Activated CD4-positive, alpha-beta T cell treated with anti-CD3 and anti-CD28 coated beads, Interleukin-2, Interleukin-4, amounts not matched to agents 100 ng/mL and 50 ng/mL, durations not matched to agents 16 hours and 8 hours (primary cell): Measurements from ENCODE around the gene TRDN.

Source experiments
- DNase-seq: peaks from one replicate; pipeline ENCODE4 v3.0.0-alpha.2; 2020; ENCODE audit warnings: low spot score

Gene TRDN, protein sequence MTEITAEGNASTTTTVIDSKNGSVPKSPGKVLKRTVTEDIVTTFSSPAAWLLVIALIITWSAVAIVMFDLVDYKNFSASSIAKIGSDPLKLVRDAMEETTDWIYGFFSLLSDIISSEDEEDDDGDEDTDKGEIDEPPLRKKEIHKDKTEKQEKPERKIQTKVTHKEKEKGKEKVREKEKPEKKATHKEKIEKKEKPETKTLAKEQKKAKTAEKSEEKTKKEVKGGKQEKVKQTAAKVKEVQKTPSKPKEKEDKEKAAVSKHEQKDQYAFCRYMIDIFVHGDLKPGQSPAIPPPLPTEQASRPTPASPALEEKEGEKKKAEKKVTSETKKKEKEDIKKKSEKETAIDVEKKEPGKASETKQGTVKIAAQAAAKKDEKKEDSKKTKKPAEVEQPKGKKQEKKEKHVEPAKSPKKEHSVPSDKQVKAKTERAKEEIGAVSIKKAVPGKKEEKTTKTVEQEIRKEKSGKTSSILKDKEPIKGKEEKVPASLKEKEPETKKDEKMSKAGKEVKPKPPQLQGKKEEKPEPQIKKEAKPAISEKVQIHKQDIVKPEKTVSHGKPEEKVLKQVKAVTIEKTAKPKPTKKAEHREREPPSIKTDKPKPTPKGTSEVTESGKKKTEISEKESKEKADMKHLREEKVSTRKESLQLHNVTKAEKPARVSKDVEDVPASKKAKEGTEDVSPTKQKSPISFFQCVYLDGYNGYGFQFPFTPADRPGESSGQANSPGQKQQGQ

DNA sequence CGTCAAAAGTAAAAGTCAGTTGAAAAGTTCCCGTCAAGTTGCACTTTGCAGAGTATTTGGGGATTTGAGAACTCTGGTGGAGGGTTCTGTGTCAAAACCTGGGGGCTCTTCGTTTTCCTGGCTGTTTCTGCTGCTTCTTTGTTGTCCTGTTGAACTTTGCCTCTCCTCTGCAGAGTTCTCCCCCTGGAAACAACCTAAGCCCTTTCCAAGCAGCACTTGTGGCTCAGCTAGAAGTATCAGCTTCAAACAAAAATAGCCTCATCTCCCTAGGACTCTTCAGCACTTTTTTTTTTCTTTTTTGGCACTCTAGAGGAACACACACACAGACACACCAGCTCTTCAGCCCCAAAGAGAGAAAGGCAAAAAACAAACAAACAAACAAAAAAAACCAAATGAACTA, at the start of gene TRDN:
TSS of gene TRDN (minus strand) at position 169 of the 400 bp plus-strand sequence. CDS start 175 bp downstream, outside the sequence.
- DNase-seq: no peak

DNA sequence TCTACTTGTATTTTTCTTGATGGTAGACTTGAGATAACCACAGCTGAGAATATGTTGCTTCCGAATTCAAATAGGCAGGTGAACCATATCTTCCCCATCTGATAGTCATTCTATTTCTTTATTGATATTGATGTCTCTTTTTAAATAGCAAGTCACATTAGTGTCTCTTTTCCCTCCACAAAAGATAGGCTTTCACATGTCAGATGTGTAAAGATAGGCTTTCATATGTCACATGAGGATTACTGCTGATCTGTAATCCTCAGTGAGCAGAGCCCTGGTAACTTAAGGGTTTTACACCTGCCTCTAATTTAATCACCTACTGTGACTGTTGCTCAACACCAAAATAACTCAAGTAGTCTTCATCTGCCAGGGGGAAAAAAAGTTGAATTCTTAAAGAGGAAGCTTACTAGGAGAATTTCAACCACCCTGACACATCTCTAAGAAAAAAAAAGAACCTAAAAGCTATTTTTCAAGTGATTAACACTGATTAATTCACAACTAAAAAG, 45.3 kb upstream of the TRDN start:
- DNase-seq: no peak

DNA sequence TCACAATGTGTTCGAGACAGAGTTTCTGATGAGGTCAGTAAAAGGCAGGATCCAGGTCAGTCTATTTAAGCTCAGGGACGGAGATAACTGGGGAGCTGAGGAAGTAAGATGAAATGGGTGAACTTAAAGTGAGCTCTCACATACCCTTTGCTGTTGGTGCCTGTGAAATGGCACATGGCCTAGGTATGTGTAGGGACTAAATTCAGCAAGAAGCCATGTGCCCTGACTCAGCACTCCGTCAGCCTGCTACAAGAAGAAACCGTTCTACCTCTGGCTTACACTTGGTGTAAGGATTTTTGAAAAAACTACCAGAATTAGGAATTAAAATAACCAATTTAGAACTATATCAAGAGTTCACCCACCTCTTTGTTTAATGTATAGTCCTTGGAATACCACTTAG, 41.1 kb upstream of the TRDN start:
- DNase-seq: no peak

DNA sequence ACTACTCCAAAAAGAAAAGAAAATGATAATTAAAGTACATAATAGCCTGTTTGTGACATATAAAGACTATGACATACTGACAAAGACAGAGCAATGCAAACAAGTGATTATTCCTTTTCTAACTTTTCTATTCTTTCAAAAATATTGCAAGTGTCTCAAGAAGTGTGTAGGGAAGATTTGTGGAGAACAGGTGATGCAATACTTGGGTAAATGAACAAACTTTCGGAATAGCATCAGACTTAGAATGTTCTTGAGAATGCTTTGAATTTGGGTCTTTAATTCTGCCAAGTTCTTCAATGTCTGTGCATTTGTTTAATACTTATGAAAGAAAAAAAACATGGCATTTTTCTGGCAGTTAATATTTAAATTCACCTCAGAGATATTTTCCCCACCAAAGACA, 40.0 kb upstream of the TRDN start:
- DNase-seq: no peak

DNA sequence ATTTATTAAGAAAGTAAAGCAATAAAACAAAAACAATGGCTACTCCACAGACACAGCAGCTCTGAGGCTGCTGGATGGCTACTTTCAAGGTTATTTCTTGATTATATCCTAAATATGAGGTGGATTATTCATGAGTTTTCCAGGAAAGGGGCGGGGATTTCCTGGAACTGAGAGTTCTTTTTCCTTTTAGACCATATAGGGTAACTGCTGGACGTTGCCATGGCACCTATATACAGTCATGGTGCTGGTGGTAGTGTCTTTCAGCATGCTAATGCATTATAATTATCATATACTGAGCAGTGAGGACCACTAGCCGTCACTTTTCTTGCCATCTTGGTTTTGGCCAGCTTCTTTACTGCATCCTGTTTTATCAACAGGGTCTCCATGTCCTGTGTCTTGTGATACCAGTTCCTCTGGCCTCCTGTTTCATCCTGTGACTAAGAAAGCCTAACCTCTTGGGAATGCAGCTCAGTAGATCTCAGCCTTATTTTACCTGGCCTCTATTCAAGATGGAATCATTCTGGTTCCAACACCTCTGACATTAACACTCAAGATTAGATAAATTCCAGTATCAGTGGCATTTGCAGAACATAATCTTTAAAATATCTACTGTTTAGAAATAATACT, 32.3 kb upstream of the TRDN start:
- no peak for DNase-seq

DNA sequence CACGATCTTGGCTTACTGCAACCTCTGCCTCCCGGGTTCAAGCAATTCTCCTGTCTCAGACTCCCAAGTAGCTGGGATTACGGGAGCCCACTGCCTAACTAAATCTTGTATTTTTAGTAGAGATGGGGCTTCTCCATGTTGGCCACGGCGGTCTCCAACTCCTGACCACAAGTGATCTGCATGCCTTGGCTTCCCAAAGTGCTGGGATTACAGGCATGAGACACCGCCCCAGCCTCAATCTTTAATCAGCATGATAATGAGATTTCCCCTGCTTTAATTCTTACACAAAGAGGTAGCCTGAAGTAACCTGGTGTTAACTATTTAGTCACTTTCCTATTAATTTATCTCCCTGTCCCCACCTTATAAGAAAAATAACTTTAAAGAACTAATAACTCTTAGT, 31.3 kb upstream of the TRDN start:
- DNase-seq: no peak

DNA sequence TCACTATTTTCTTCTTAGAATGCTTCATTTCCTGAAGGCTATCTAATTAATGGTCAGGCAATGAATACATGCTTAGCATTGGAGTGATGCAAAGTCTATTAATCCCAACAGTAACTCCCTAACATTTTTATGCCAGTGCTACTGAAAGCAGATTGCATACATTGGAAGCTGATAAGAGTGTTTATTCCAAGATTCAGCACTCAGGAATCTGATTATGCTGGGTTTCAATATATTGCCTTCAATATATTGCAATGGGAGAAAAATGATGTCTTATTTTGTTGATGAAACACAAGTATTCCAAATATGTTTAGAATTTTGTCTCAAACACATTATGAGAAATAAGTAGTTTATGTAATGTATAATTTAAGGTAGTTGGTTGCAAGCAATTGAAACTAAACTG, 26.7 kb upstream of the TRDN start:
- DNase-seq: no peak

DNA sequence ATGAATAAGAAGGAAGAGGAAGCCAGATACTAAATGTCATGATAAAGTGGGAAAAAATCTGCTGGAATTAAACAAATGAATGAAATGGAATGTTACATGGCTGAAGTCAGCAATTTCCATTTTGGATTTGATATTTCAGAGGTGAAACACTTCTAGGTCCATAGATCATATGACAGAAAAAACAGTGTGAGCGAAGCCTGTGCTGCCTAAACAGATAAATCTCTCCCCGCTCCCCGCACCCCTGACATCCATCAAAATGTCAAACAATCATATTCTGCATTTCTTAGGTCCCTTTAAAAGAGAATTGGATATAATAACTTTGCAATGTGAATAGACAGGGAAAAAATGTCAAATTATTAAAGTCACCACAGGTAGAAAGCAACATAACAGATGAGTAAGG, 26.0 kb upstream of the TRDN start:
- DNase-seq: no peak

DNA sequence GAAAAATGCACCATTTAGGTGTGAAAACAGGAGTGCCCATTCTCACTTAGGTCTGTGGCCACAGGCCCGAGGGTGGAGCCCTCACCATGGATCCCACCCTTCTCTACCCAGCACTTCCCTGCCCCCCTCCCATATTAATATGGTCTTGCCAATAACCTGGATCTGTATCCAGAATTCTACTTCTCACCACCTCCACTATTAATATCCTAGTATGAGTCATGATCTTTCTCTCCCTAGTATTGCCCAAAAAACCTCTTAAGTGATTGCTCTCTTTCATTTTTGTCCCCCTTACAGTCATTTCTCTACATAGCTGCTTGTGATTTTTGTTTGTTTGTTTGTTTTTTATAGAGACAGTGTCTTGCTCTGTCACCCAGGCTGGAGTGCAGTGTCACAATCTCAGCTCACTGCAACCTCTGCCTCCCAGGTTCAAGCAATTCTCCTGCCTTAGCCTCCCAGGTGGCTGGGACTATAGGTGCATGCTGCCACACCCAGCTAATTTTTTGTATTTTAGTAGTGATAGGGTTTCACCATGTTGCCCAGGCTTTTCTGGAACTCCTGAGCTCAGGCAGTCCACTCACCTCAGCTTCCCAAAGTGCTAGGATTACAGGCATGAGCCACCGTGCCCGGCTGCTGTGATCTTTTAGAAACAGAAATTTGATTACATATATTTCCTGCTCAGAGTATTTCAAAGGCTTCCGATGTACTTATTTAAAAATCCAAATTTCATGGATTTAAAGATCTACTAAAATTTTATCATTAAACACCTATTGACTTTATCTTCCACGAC, 24.5 kb upstream of the TRDN start:
- no peak for DNase-seq

DNA sequence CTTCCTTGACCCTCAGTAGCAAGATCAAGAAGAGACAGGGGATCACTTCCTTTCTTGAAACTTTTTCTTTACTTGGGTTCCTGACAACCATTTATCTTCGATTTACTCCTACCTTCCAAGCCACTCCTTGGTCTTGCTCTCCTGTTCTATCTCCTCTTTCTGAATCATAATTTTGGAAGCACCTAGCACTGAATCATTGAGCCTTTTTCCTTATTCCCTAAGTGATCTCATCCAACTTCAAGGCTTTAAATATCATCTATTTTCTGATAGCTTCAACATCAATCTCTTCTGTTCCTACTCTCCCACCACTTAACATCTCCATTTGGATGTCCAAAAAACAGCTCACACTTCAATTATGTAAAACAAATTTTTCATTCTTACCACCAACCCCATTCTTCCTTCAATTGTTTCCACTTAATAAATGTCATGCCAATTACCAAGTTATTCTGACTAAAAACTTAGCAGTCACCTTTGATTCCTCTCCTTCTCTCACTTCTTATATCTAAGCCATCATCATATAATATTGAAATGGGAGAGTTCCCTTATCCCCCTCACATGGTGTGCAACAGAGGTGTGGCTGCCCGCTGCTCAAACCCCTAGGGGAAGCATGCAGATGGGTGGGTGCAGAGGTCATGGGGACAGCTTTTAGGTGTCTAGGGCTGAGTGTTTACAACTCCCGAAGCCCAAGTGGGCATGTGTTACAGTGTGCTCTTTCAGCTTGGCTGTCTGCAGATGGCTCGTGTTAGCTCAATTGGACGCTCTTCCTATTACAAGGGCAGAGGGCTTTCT, 23.4 kb upstream of the TRDN start:
- no peak for DNase-seq

DNA sequence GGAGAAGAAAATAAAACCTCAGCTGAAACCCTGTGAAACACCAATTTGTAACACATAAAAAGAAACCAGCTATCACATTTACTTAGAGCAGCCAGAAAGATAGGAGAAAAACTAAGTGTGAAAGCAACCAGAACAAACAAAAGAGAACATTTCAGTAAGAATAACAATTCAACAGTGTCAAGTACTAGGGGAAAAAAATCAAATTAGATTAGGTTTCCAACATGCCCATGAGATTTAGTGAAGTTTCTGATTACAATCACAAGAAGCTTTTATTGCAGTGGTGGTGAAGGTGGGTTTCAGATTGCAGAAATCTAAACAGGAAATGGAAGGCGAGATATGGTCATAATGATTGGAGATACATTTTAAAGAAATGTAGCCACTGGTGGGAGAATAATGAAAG, 22.1 kb upstream of the TRDN start:
- no peak for DNase-seq

DNA sequence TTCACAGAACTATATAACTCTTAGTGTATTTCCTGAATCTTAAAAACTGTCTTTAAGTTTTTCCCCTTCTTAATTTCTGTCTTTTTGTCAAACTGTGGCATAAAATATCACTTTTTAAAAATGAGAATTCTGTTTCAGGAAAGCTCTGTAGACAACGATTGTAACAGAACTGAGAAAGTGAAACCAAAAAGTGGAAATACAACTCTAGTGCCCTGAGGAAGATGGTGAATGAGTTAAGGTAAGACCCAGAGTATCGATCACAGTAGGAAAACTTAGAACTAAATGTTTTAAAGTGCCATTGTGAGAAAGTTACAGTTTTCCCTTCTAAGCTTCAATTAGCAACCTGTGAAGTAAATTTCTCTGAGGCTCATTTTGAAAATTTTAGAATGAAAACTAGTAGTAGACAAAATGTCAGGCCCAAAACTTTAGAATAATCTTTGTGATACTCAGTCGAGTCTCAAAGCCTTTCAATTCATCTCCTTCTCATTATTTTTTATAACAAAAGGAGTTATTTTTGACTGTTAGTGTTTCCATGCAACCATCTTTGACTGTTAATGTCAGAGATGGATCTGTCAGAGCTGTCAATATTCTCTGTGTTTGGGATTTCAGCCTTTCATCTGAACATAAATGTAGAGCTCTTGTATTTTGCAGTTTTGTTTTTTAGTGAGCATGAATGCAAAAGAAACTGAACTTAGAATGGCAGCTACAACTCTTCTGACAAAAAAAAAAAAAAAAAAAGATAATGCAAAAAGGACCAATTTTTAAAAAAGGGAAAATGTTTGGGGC, 19.0 kb upstream of the TRDN start:
- DNase-seq: no peak

DNA sequence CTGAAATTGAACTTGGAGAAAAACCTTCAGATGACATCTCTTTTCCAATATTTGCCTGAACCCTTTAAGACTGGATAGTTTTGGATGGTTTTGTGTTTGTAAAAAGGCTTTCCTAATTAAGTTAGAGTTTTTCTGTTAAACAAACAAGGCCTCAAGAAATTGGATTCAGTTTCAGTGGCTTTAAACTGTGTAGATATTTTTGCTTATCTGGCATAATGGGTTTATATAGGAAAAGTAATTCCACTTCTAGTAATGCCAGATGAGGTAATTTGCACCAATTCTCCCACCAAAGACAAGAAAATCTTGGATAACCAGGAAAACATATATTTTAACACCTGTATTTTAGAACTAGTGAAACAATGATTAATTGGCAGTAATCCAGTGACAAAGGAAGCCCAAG, 12.0 kb upstream of the TRDN start:
- no peak for DNase-seq

DNA sequence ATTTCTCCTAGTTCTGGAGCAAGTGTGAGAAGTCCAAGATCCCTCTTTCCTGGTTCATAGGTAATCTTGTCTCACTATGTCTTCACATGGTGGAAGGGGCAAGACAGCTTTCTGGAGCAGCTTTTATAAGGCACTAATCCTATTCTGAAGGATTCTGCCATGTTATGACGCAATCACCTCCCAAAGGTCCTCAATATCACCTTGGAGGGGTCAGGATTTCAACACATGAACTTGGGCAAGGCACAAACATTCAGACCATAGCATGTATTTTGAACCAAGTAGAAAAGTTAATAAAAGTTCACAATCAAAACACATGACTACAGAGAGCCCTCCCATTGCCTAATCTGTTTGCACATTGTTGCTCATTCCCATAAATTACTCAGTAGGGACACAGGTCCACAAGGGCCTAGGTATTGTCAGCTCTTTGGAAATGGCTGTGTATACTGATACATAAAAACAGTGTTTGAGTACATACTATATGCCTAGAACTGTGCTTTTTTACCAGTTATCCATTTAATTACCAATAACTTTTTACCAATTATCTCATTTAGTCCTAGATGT, 11.3 kb upstream of the TRDN start:
- DNase-seq: no peak

DNA sequence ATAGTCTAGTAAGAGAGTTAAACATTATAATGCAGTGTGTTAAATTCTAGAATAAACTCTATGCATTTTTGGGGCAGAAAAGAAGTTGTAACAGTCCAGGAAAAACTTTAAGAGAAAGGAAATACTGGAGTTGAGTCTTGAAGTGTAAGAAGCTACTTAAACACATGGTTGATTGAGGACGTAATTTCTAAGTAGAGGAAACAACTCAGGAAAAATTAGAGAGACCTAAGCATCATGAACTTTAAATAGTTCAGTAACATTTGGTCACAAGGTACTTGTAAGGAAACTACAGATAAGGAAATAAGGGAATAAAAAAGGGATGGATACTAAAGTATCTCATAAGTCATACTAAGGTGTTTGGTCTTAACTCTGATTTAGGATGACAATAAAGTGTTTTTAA, 4.7 kb upstream of the TRDN start:
- no peak for DNase-seq

DNA sequence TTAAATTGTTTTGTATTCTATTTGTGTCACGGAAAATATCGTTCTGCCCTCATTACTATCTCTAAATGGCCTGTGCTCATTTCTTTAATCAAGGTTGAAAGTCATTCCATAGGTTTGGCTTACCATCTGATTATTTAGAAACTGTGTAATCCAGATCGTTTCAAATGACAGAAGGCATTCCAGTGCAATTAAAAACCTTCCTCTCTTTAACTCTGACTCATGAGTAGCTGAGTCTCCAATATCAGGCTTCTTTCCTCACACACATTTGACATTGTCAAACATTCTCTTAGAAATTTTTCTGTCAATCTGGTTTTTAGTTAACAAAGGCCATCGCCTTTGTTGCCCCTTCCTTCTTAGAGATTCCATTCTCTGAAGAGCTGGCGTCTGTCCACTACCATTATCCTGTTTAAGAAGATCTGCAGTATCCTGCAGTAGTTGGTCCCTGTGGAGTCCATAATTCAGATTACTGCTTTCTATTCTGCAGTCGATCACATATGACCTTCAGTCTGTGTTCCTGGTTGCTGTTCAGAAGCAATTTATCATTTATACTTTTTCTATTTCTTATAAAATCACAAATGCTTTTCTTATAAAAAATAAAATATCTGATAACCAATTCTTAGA, 3.9 kb upstream of the TRDN start:
- no peak for DNase-seq

DNA sequence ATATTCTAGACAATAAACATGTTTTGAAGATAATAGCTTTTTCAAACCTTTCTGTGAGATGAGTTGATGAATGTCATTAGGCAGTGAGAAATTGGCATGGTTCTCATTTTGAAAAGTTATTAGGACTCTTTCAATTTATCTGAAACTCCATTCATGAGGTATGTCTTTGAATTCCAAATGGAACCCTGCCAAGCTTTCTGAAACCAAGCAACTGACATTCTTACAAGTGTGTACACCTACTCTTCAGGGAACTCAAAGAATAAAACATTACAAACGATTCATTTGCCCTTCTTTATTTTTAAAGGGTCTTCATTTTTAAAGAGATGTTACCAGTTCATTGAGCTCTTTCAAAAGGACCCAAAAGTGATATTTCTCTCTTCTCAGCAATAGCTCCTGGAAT, 2.1 kb upstream of the TRDN start:
- DNase-seq: no peak

DNA sequence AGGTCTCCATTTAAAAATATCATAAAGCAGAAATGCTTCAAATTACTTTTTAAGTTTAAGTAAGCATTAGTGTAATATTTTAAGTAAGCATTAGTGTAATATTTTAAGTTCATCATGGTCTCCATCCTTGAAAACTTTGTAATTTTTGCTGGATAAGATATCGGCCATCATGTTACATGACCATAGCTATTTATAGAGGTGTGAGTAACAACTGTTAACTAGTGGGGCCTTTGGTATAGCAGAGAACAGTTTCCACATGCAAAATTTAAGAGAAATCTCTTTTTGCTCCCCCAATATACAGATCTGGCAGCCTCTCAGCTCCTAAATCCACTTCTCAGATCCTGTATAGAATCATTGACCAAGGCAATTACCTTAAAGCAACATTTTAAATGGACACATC, 468 bp downstream of the TRDN start:
- DNase-seq: no peak

DNA sequence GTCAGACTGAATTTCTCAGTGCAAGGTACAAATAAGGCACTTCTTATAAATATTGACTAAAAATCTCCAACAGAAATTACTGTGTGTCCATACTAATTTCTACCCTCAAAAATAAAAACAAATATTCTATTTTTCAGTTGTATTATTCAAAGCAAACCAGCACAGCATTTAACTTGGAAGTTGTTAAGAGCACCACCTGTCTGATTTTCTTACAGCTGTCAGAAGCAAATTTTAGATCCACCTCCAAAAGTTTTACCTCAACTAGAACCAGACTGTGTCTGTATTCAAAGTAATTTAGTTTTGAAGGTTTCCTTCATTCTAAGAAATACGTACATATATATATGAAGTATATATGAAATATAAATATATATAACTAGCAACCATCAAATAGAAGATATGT, 1.2 kb downstream of the TRDN start:
- DNase-seq: no peak

DNA sequence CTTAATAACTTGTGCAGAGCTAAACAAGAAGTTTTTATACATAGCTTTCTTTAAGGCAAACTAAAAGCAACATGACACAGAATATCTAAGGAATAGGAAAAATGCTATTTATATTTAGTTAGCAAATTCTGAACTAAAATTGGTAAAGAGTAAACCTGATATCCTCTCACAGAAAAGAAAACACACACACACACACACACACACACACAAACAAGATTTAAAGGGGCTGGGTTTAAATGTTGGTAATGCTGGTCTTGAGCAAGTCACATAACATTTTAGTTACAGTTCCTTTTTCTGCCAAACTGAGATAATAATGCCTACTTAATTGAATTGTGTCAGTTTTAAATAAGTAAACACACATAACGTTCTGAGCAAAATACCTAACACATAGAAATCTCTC, 1.6 kb downstream of the TRDN start:
- DNase-seq: no peak
